ENCODE data around the gene USP32. TPM values are rescaled to one million over a fixed set of nuclear protein-coding genes. Genes with fewer than 3 reads are reported as not detected.

USP32 gene
- total and polyA plus RNA-seq, 2 donors from 2014 or later: 14.6 to 53.1 TPM

GRCh38 chr17:60355663-60356594 is 36.0 kb downstream of the USP32 start:
- DNase-seq (no peak), FAIRE-seq (no peak)
- Histone ChIP-seq H3K27ac (ENCODE audit: low read depth in 2 of 2, low read length in 2 of 2) (no peak overlapping the region), H3K36me3 (ENCODE audit: control insufficient read depth in 2 of 3, insufficient read depth in 3 of 3, low read length in 3 of 3) (no peaks in the 10 kb centered on the region), H3K27me3 (ENCODE audit: control insufficient read depth, insufficient read depth, low read length) (no peaks in the 10 kb centered on the region), H3K4me1 (ENCODE audit: control insufficient read depth in 2 of 3, insufficient read depth in 2 of 3, low read depth in 1 of 3, low read length in 3 of 3) (no peaks in the 10 kb centered on the region), H3K4me3 (ENCODE audit: low read length in 3 of 3) (no peak overlapping the region), H3K9me3 (ENCODE audit: control insufficient read depth in 2 of 3, insufficient read depth in 1 of 3, low read length in 3 of 3) (peaks cover 0 to 5% (median 0%) of the 10 kb centered on the region in 3 donors), H3K9ac (ENCODE audit: low read length in 3 of 3) (no peak overlapping the region)
- intact Hi-C loops (cut with DNase I): no loop called here
- TF ChIP-seq CTCF (IDR thresholded peaks at IDR 0.05; ENCODE audit: borderline replicate concordance, extremely low read depth, insufficient read depth): no peak

- no peak overlapping the region for H3K9ac ChIP-seq (ENCODE audit: low read length in 3 of 3)
- H3K36me3 ChIP-seq (ENCODE audit: control insufficient read depth in 2 of 3, insufficient read depth in 3 of 3, low read length in 3 of 3): no peaks in the 10 kb centered on the region
- intact Hi-C loops (cut with DNase I): no loop called here
- H3K27me3 ChIP-seq (ENCODE audit: control insufficient read depth, insufficient read depth, low read length): no peaks in the 10 kb centered on the region
- no peak for TF ChIP-seq CTCF (IDR thresholded peaks at IDR 0.05; ENCODE audit: borderline replicate concordance, extremely low read depth, insufficient read depth)
- H3K9me3 ChIP-seq (ENCODE audit: control insufficient read depth in 2 of 3, insufficient read depth in 1 of 3, low read length in 3 of 3): peaks cover 0 to 5% (median 0%) of the 10 kb centered on the region in 3 donors
- no peak for FAIRE-seq
- no peak for DNase-seq
- H3K4me3 ChIP-seq (ENCODE audit: low read length in 3 of 3): no peak overlapping the region
- no peak overlapping the region for H3K27ac ChIP-seq (ENCODE audit: low read depth in 2 of 2, low read length in 2 of 2)
- no peaks in the 10 kb centered on the region for H3K4me1 ChIP-seq (ENCODE audit: control insufficient read depth in 2 of 3, insufficient read depth in 2 of 3, low read depth in 1 of 3, low read length in 3 of 3)
These were observed 37.7 kb downstream of the USP32 start for GRCh38 chr17:60354223-60354622.

DNA sequence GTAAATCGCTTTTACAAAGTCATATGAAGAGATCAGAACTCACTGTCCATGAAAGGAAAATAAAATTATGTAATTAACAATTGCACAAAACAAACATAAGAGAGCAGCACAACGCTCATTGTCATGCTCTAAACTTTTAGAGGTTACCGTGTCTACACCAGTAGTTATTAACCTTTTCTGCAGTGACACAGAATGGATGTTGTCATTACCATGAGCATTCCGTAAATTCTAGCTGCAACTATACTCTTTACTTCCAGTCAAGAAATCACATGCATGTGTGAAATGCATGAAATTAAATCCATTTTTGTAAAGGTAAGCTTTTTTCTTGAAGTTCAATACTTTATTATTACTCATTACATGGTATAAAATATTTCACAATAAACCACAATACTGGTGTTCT is 38.2 kb downstream of the USP32 start:
- Histone ChIP-seq H3K4me1 (ENCODE audit: control insufficient read depth in 2 of 3, insufficient read depth in 2 of 3, low read depth in 1 of 3, low read length in 3 of 3) (no peaks in the 10 kb centered on the region), H3K27ac (ENCODE audit: low read depth in 2 of 2, low read length in 2 of 2) (no peak overlapping the region), H3K27me3 (ENCODE audit: control insufficient read depth, insufficient read depth, low read length) (no peaks in the 10 kb centered on the region), H3K4me3 (ENCODE audit: low read length in 3 of 3) (no peak overlapping the region), H3K9ac (ENCODE audit: low read length in 3 of 3) (no peak overlapping the region), H3K9me3 (ENCODE audit: control insufficient read depth in 2 of 3, insufficient read depth in 1 of 3, low read length in 3 of 3) (peaks cover 0 to 5% (median 0%) of the 10 kb centered on the region in 3 donors), H3K36me3 (ENCODE audit: control insufficient read depth in 2 of 3, insufficient read depth in 3 of 3, low read length in 3 of 3) (no peaks in the 10 kb centered on the region)
- no peak for FAIRE-seq
- no peak for TF ChIP-seq CTCF (IDR thresholded peaks at IDR 0.05; ENCODE audit: borderline replicate concordance, extremely low read depth, insufficient read depth)
- DNase-seq: no peak
- intact Hi-C loops (cut with DNase I): no loop called here
